Fibroblast of lung (primary cell): Measurements from ENCODE around the gene HOMEZ. TPM values are rescaled to one million over a fixed set of nuclear protein-coding genes. Genes with fewer than 3 reads are reported as not detected.

Source experiments
- DNase-seq, 2 donors: peaks; one replicate each; pipeline versions ENCODE4 v3.0.0 to v3.0.0-alpha.2; 2010; ENCODE audit warnings: low read depth in 2 of 2
- H2AFZ ChIP-seq: 2 replicates; pipeline ENCODE4 v1.5.1; 2012; ENCODE audit warnings: low read length, control low read depth, inconsistent platforms
- H3K27ac ChIP-seq: 2 replicates; pipeline ENCODE4 v1.5.1; 2011; ENCODE audit warnings: low read length, control low read depth; ENCODE audit not compliant: insufficient read depth
- H3K27me3 ChIP-seq: 2 replicates; pipeline ENCODE4 v1.5.1; 2011; ENCODE audit warnings: mild to moderate bottlenecking, low read length; ENCODE audit not compliant: control insufficient read depth, insufficient read depth
- H3K36me3 ChIP-seq: 2 replicates; pipeline ENCODE4 v1.5.1; 2011; ENCODE audit warnings: low read length; ENCODE audit not compliant: control insufficient read depth, insufficient read depth
- H3K4me1 ChIP-seq: 2 replicates; pipeline ENCODE4 v1.5.1; 2011; ENCODE audit warnings: low read length; ENCODE audit not compliant: control insufficient read depth, insufficient read depth; ENCODE audit errors: extremely low read depth
- H3K4me2 ChIP-seq: 2 replicates; pipeline ENCODE4 v1.5.1; 2011; ENCODE audit warnings: low read length, control low read depth; ENCODE audit not compliant: insufficient read depth; ENCODE audit errors: extremely low read depth
- H3K4me3 ChIP-seq, 4 experiments: fragments of 200-600 bp in 1 of 4; sonication (generic) in 1 of 4; replicated peaks in 1 of 4; 2 replicates each; pipeline ENCODE4 v1.5.1; 2011 to 2016; ENCODE audit warnings: low read length in 4 of 4, low read depth in 3 of 4, mild to moderate bottlenecking in 3 of 4, control low read depth in 2 of 4, inconsistent platforms in 1 of 4, mixed read lengths in 1 of 4; ENCODE audit not compliant: insufficient read depth in 1 of 4; ENCODE audit errors: control extremely low read depth in 1 of 4
- H3K79me2 ChIP-seq: 2 replicates; pipeline ENCODE4 v1.5.1; 2012; ENCODE audit warnings: mild to moderate bottlenecking, low read length, inconsistent platforms; ENCODE audit not compliant: control insufficient read depth, insufficient read depth
- H3K9ac ChIP-seq: 2 replicates; pipeline ENCODE4 v1.5.1; 2011; ENCODE audit warnings: mild to moderate bottlenecking, low read length, control low read depth; ENCODE audit not compliant: insufficient read depth
- H3K9me3 ChIP-seq: 2 replicates; pipeline ENCODE4 v1.5.1; 2012; ENCODE audit warnings: low read depth, low read length; ENCODE audit not compliant: control insufficient read depth, insufficient read depth
- H4K20me1 ChIP-seq: 2 replicates; pipeline ENCODE4 v1.5.1; 2011; ENCODE audit warnings: low read length; ENCODE audit not compliant: control insufficient read depth, insufficient read depth; ENCODE audit errors: extremely low read depth
- EZH2 ChIP-seq: IDR thresholded peaks from 2 replicates; pipeline ENCODE4 v1.5.1; 2012; ENCODE audit warnings: low read length, control low read depth, mild to moderate bottlenecking; ENCODE audit errors: missing control alignments
- polyA plus RNA-seq, 2 donors: library from polyadenylated mRNA; depleted of rRNA in 1 of 2; stranded (reverse) in 1 of 2; unstranded in 1 of 2; fragments of >200 nt; gene quantifications; 2 replicates each; pipeline ENCODE4 v1.2.1, GENCODE V29; 2011 to 2012; ENCODE audit warnings: missing spikeins in 1 of 2
- total RNA-seq: library from RNA; depleted of rRNA; stranded (reverse); fragments of >200 nt; gene quantifications from 2 replicates; pipeline ENCODE4 v1.2.1, GENCODE V29; 2014
- TF ChIP-seq, protein P1 (sequence below), 2 donors: IDR thresholded peaks in 1 of 2; conservative IDR thresholded peaks in 1 of 2; 1 replicate in 1 of 2; 2 replicates in 1 of 2; pipeline ENCODE4 v1.5.1; 2011 to 2012; ENCODE audit warnings: low read length in 2 of 2, control low read depth in 1 of 2, inconsistent platforms in 1 of 2, low read depth in 1 of 2, mild to moderate bottlenecking in 1 of 2

HOMEZ gene
- total and polyA plus RNA-seq, 2 donors (not counting 1 experiment from before 2014, with no cell fraction given), result 4.6 to 7.9 TPM

DNA sequence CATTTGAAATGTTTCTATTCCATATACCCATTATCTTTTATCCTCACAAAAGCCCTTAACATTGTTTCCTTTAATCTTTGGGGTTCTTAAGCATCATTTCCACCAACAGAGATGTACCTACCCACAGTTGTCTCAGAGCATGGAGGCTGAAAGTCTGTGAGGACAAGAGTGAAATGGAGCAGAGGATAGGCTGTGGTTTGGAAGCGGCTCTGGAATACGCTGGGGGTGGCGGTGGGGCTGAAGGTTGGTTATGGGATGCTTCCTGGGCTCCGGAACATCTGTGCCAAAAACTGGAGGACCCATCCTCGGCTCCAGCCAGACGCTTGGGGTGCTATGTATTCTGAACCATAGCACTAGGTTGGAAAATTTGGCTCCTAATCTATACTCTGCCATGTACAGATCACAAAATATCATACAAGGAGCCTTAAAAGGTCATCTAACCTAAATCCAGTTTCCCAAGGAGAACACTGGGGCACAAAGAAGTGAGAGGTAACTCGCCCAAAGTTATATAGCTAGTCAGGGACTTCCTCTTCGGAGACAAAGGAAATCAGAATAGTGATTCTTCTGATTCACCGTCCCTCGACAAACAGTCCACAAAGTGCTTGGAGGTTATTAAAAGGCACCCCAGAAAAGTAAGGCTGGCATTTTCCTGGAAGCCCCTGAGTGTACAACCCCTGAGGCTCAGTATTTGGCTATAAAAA lies 14.2 kb upstream of the HOMEZ start:
- H2AFZ ChIP-seq, result no peak overlapping the region

DNA sequence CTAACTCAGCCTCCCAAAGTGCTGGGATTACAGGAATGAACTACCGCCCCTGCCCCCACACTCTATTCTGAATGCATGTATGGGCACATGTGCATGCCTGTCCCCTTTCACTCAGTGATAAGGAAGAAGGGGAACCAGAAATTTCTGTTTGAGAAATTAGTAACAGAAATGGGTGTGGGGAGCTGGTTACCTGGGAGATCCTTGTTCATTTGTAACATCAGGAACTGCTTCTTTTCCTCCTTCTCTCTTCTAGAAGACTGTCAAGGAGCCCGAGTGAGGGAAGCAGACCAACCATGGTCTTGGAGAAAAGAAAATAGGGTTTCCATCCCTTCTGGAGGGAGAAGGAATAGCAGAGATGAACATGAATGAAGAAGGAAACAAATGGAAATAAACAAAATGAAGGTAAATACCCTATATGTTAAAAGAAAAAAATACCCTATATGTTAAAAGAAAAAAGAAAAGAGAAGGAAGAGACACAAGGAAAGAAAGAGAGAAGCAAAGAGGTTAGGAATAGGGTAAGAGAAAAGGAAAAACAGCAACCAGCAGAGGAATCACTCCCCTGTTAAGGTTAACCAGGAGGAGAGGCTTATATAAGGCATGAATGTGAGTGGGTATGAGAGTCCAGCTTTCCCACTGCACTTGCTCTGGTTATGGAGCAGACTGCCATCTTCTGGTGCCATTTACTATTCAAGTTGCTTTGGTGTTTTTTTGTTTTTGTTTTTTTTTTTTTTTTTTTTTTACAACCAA lies 13.5 kb upstream of the HOMEZ start:
- Histone ChIP-seq H4K20me1 (no peaks in the 10 kb centered on the region), H3K9ac (no peak overlapping the region), H3K27ac (peak overlapping the region; percentile 48), H3K4me1 (peaks cover 12% of the 10 kb centered on the region), H3K4me2 (no peak overlapping the region), H3K36me3 (peaks cover 3% of the 10 kb centered on the region), H3K9me3 (no peaks in the 10 kb centered on the region), H3K27me3 (no peaks in the 10 kb centered on the region), H3K79me2 (peaks cover 2% of the 10 kb centered on the region), H2AFZ (no peak overlapping the region), H3K4me3 (peak overlapping the region in 1 of 4 experiments; percentile 83)
- no peak for TF ChIP-seq EZH2
- TF ChIP-seq, protein P1, sequence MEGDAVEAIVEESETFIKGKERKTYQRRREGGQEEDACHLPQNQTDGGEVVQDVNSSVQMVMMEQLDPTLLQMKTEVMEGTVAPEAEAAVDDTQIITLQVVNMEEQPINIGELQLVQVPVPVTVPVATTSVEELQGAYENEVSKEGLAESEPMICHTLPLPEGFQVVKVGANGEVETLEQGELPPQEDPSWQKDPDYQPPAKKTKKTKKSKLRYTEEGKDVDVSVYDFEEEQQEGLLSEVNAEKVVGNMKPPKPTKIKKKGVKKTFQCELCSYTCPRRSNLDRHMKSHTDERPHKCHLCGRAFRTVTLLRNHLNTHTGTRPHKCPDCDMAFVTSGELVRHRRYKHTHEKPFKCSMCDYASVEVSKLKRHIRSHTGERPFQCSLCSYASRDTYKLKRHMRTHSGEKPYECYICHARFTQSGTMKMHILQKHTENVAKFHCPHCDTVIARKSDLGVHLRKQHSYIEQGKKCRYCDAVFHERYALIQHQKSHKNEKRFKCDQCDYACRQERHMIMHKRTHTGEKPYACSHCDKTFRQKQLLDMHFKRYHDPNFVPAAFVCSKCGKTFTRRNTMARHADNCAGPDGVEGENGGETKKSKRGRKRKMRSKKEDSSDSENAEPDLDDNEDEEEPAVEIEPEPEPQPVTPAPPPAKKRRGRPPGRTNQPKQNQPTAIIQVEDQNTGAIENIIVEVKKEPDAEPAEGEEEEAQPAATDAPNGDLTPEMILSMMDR (conservative IDR thresholded peaks at IDR 0.05 in 1 of 2, IDR thresholded peaks at IDR 0.05 in 1 of 2; ENCODE audit: low read depth in 1 of 2, low read length in 2 of 2), result peak; percentile 13 to 41
- peak; percentile 54 to 80 for DNase-seq

More for the DNA sequence above, 14.2 kb upstream of the HOMEZ start:
- H3K9ac ChIP-seq, result peak overlapping the region; percentile 95
- TF ChIP-seq EZH2, result no peak
- TF ChIP-seq, protein P1 (conservative IDR thresholded peaks at IDR 0.05 in 1 of 2, IDR thresholded peaks at IDR 0.05 in 1 of 2; ENCODE audit: low read depth in 1 of 2, low read length in 2 of 2), result no peak
- no peaks in the 10 kb centered on the region for H4K20me1 ChIP-seq
- H3K27me3 ChIP-seq, result no peaks in the 10 kb centered on the region
- peaks cover 2% of the 10 kb centered on the region for H3K79me2 ChIP-seq
- no peak for DNase-seq
- peak overlapping the region; percentile 77 to 87 (median 84) for H3K4me3 ChIP-seq
- H3K9me3 ChIP-seq, result no peaks in the 10 kb centered on the region
- H3K4me2 ChIP-seq, result peak overlapping the region; percentile 86
- H3K36me3 ChIP-seq, result peaks cover 3% of the 10 kb centered on the region
- peak overlapping the region; percentile 85 for H3K27ac ChIP-seq
- H3K4me1 ChIP-seq, result peaks cover 12% of the 10 kb centered on the region

DNA sequence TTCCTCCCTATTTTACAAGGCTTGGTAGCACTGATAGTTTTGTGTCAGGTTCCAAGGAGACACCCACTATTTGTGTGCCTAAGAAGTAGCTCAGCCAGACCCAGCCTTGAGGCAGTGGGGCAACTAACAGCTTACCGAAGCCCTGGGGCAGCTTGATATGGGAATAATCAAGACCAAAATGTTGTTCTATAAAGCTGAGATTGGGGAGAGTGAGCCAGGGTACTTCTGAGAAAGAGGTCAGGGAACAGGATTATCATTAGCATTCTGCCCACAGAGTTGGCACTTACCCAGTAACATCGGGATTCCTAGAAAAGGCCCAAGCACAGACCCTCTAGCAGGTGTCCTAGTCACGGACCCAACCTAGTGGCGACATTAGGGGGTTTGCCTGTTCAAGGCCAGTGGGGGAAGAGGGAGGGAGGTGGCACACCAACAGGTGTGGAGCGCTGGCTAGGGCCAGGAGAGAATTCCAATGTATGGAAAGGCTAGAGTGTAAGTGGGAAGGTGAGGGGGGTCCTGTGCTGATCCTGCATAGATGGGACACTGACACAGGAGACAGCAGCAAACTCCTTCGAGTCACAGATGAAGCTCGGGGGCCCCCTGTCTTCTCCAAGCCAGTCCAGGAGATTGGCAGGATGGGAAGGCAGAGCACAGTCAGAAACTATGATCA lies 11.8 kb upstream of the HOMEZ start:
- Histone ChIP-seq H3K9ac (no peak overlapping the region), H3K4me1 (peaks cover 12% of the 10 kb centered on the region), H3K79me2 (peaks cover 2% of the 10 kb centered on the region), H3K27ac (no peak overlapping the region), H4K20me1 (no peaks in the 10 kb centered on the region), H2AFZ (no peak overlapping the region), H3K9me3 (no peaks in the 10 kb centered on the region), H3K27me3 (no peaks in the 10 kb centered on the region), H3K4me2 (no peak overlapping the region), H3K36me3 (peaks cover 3% of the 10 kb centered on the region), H3K4me3 (no peak overlapping the region)
- TF ChIP-seq, protein P1 (conservative IDR thresholded peaks at IDR 0.05 in 1 of 2, IDR thresholded peaks at IDR 0.05 in 1 of 2; ENCODE audit: low read depth in 1 of 2, low read length in 2 of 2), result no peak
- no peak for TF ChIP-seq EZH2
- no peak for DNase-seq
